ENCODE measurements around the gene MMP21.

DNA sequence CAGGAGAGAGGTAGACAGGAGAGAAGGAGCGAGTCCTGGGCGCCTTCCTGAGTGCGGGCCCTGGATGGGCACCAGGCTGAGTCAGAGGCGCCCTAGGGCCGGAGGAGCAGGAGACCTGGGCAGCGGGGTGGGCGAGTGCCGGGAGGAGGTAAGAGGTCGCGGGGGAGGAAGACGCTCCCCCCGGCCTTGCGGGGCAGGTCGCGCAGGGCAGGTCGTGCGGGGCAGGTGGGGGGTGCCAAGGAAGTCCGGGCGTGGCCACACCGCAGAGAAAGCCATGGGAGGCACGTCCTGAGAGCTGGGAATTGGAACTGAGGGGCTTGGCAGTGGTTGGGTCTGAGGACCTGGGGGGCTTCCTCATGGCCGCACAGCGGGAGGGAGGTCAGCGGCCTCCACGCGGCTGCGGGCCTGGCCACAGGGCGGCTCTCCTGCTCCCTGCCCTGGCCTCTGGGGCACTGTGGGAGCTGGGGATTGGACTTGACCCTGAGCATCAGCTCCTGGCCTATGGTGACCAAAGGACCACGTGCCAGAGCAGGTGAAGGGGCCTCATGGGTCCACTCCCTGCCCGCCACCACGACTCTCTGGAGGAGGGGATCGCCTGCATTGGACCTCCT, 935 bp downstream of the MMP21 start:
- no peak for TF ChIP-seq CTCF (IDR thresholded peaks at IDR 0.05)
- TF ChIP-seq POLR2A (IDR thresholded peaks at IDR 0.05) = no peak
